H1 (cell line): ENCODE measurements around the gene SLC39A11.

Experiments
- CHD2 ChIP-seq: IDR thresholded peaks from 2 replicates; pipeline ENCODE4 v1.6.1; 2012; ENCODE audit warnings: low read length, improper control_type of control experiment
- JUN ChIP-seq: IDR thresholded peaks from 2 replicates; pipeline ENCODE4 v1.6.1; 2011; ENCODE audit warnings: low read depth, mild to moderate bottlenecking, improper control_type of control experiment, low read length

GRCh38 chr17:73072219-73072962 lies 20.1 kb downstream of the SLC39A11 start:
- TF ChIP-seq CHD2 (no peak), JUN (no peak)
